K562 (cell line): ENCODE results near the gene PPM1E. TPM values are rescaled to one million over a fixed set of nuclear protein-coding genes. Genes with fewer than 3 reads are reported as not detected.

ENCODE experiments used
- ATAC-seq: fragments of 200-7000 bp; cut with Tn5 transposase; 3 replicates; pipeline ENCODE4 v1.9.1; 2020; ENCODE audit warnings: moderate library complexity
- BruUV-seq: library from RNA; stranded (reverse); fragments of 400-500 nt; replicated peaks from 2 replicates; lab custom pipeline; 2021; lab: Mats Ljungman, UMichigan
- CTCF ChIA-PET: fragments of 300-600 bp; formaldehyde crosslinking; extraction: SDS; loops from one replicate; lab custom pipeline; 2021; ENCODE audit warnings: low intra/inter-chr PET ratio; lab: Yijun Ruan, JAX
- POLR2A ChIA-PET: fragments of 300-600, 350-650 bp; sonication (Branson Sonifier 250); formaldehyde crosslinking; extraction: SDS; loops from one replicate; lab custom pipeline; 2021; ENCODE audit warnings: antibody characterized with exemption, inconsistent platforms; lab: Yijun Ruan, JAX
- DNase-seq, 4 experiments: peaks; one replicate each; pipeline versions ENCODE4 v3.0.0 to v3.0.0-alpha.2; 2011 to 2018; ENCODE audit warnings: low spot score in 3 of 4, mixed read lengths in 3 of 4; ENCODE audit errors: extremely low read depth in 1 of 4
- FAIRE-seq: peaks from 2 replicates; lab custom pipeline; 2011; peaks lifted over from hg19 to GRCh38; lab: Jason Lieb, UNC
- H2AFZ ChIP-seq: 2 replicates; pipeline ENCODE4 v1.6.0; 2011; ENCODE audit warnings: low read depth, low read length, control low read depth, inconsistent platforms
- H3K27ac ChIP-seq: fragments of 200-600 bp; 3 replicates; pipeline ENCODE4 v1.8.0; 2011; ENCODE audit warnings: low read depth, mild to moderate bottlenecking, control low read depth, inconsistent platforms, low read length, moderate library complexity, mixed read lengths; ENCODE audit errors: extremely low read depth
- H3K27me3 ChIP-seq, 2 experiments: fragments of 300-600 bp in 1 of 2; 2 replicates in 1 of 2; 3 replicates in 1 of 2; pipeline versions ENCODE4 v1.6.0 to v1.8.0; 2011; ENCODE audit warnings: inconsistent platforms in 2 of 2, low read length in 2 of 2, mild to moderate bottlenecking in 1 of 2, mixed read lengths in 1 of 2, moderate library complexity in 1 of 2; ENCODE audit not compliant: control insufficient read depth in 2 of 2, insufficient read depth in 2 of 2
- H3K36me3 ChIP-seq: fragments of 300-600 bp; 3 replicates; pipeline ENCODE4 v1.8.0; 2011; ENCODE audit warnings: mild to moderate bottlenecking, low read length, inconsistent platforms; ENCODE audit not compliant: control insufficient read depth, insufficient read depth
- H3K4me1 ChIP-seq, 2 experiments: fragments of 200-600 bp in 1 of 2; replicated peaks in 1 of 2; 2 replicates in 1 of 2; 3 replicates in 1 of 2; pipeline versions ENCODE4 v1.5.1 to v1.8.0; 2011; ENCODE audit warnings: inconsistent platforms in 2 of 2, low read length in 2 of 2, mild to moderate bottlenecking in 1 of 2, mixed read lengths in 1 of 2, moderate library complexity in 1 of 2; ENCODE audit not compliant: control insufficient read depth in 2 of 2, insufficient read depth in 2 of 2
- H3K4me2 ChIP-seq: 2 replicates; pipeline ENCODE4 v1.6.1; 2011; ENCODE audit warnings: low read length, control low read depth, inconsistent platforms, mixed read lengths; ENCODE audit not compliant: insufficient read depth
- H3K4me3 ChIP-seq: fragments of 200-600 bp; sonication (generic), shearing (Covaris generic); 2 replicates; pipeline ENCODE4 v1.5.1; 2016; ENCODE audit warnings: control low read depth, inconsistent platforms
- H3K79me2 ChIP-seq: fragments of 200-600 bp; 3 replicates; pipeline ENCODE4 v1.8.0; 2011; ENCODE audit warnings: low read length, inconsistent platforms; ENCODE audit not compliant: control insufficient read depth, insufficient read depth
- H3K9ac ChIP-seq, 2 experiments: 2 replicates each; pipeline versions ENCODE4 v1.6.0 to v1.6.1; 2011; ENCODE audit warnings: low read depth in 2 of 2, low read length in 2 of 2, control low read depth in 1 of 2, inconsistent platforms in 1 of 2, mild to moderate bottlenecking in 1 of 2, mixed read lengths in 1 of 2; ENCODE audit not compliant: insufficient read depth in 1 of 2
- H3K9me1 ChIP-seq: one replicate; pipeline ENCODE4 v1.6.0; 2011; ENCODE audit warnings: inconsistent platforms, mild to moderate bottlenecking, low read length, moderate library complexity; ENCODE audit not compliant: control insufficient read depth, insufficient read depth
- H3K9me3 ChIP-seq: replicated peaks from 2 replicates; pipeline ENCODE4 v1.5.1; 2011; ENCODE audit warnings: low read depth, low read length, inconsistent platforms; ENCODE audit not compliant: control insufficient read depth, insufficient read depth
- H4K20me1 ChIP-seq: replicated peaks from 2 replicates; pipeline ENCODE4 v1.6.1; 2011; ENCODE audit warnings: low read length, inconsistent platforms, mixed read lengths; ENCODE audit not compliant: control insufficient read depth, insufficient read depth
- ZNF766 ChIP-seq: fragments of 200-800 bp; sonication (Bioruptor generic); conservative IDR thresholded peaks from 2 replicates; pipeline ENCODE4 v1.6.1; 2016; ENCODE audit warnings: missing genetic modification characterization, missing compliant biosample characterization
- WGBS: fragments of 100-300 bp; shearing (Covaris generic); methylation state at CpG from one replicate; pipeline ENCODE4 v1.1.6; 2016; ENCODE audit warnings: low coverage, mixed read lengths; ENCODE audit not compliant: insufficient coverage; ENCODE audit errors: missing lambda C conversion rate; 5-methylcytosine and 5-hydroxymethylcytosine counted together
- in situ Hi-C: fragments of 300-500 bp; cut with MboI; formaldehyde crosslinking; loops from 4 replicates; pipeline ENCODE4 v1.15.0; 2018; ENCODE audit warnings: inconsistent platforms, mixed read lengths
- intact Hi-C: fragments of 100-400 bp; cut with micrococcal nuclease; formaldehyde crosslinking; loops from 2 replicates; pipeline ENCODE4 v1.14.2; 2022
- polyA plus RNA-seq, 8 experiments: library from polyadenylated mRNA; depleted of rRNA in 4 of 8; stranded (reverse) in 5 of 8; unstranded in 3 of 8; fragments of >200 nt; fragmentation: Nextera tagmentation in 2 of 8; fragmentation: Illumina TruSeq in 1 of 8; extraction: Ambion mirVana in 2 of 8; extraction: Trizol in 1 of 8; gene quantifications; 2 replicates each; pipeline versions ENCODE4 v1.2.1 to v1.2.3, GENCODE V29; 2011 to 2014; ENCODE audit warnings: inconsistent platforms in 1 of 8, missing spikeins in 1 of 8
- total RNA-seq, 7 experiments: library from RNA; depleted of rRNA in 6 of 7; stranded (reverse); fragments of >200 nt in 6 of 7; fragmentation: Illumina TruSeq in 2 of 7; extraction: Trizol in 2 of 7; gene quantifications; 2 replicates each; pipeline versions ENCODE4 v1.2.1 to v1.2.3, GENCODE V29; 2011 to 2021; ENCODE audit warnings: low replicate concordance in 1 of 7
- TF ChIP-seq, protein P1 (sequence below), 3 experiments: fragments of 200-800 bp in 1 of 3; fragments of 250-450 bp in 1 of 3; fragments of 450-650 bp in 1 of 3; sonication (Bioruptor Pico) in 1 of 3; sonication (Bioruptor generic) in 1 of 3; formaldehyde crosslinking in 1 of 3; IDR thresholded peaks; 2 replicates each; pipeline versions ENCODE4 v1.6.1 to v1.8.0; 2016 to 2022; ENCODE audit warnings: mild to moderate bottlenecking in 2 of 3, missing genetic modification characterization in 2 of 3, missing compliant biosample characterization in 1 of 3, moderate library complexity in 1 of 3

PPM1E gene
- total and polyA plus RNA-seq, 9 of the 15 experiments (the other 6 are each of a cell fraction or from before 2014, with no cell fraction given): 1.0 to 5.7 (median 4.7) TPM

DNA sequence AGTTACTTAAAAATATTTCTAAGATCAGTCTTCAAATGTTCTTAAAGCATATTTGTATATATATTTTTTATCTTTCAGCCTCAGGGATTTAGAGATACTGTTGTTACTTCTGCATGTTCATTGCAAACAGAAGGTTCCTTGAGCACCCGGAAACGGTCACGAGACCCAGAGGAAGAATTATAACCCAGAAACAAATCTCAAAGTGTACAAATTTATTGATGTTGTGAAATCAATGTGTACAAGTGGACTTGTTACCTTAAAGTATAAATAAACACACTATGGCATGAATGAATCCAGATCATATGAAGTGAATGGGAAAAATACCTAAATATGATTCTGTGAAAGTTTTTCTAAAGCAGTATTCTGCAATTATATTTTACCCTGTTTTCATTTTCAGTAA, 21.6 kb upstream of the PPM1E start:
- DNase-seq: no peak
- H3K79me2 ChIP-seq: no peaks in the 10 kb centered on the region

More for the DNA sequence above, 21.6 kb upstream of the PPM1E start:
- no peaks in the 10 kb centered on the region for H3K9me3 ChIP-seq
- WGBS: 93% methylated on average over 3 of the region's 3 CpGs
- ChIA-PET CTCF (no interaction called here), POLR2A (interaction anchor here (1.1 to 1.3 kb wide), 2 partner anchors 16 to 36 kb away, joined by 3 read pairs; no protein-coding TSS in a partner anchor)
- intact Hi-C loops (no loop called here), in situ Hi-C loops (no loop called here)
- H3K9me1 ChIP-seq: no peaks in the 10 kb centered on the region
- no peak overlapping the region for H2AFZ ChIP-seq
- peaks cover 11% of the 10 kb centered on the region; the same call in 1 of the 3 replicates for H3K36me3 ChIP-seq
- TF ChIP-seq ZNF766: no peak
- TF ChIP-seq, protein P1, sequence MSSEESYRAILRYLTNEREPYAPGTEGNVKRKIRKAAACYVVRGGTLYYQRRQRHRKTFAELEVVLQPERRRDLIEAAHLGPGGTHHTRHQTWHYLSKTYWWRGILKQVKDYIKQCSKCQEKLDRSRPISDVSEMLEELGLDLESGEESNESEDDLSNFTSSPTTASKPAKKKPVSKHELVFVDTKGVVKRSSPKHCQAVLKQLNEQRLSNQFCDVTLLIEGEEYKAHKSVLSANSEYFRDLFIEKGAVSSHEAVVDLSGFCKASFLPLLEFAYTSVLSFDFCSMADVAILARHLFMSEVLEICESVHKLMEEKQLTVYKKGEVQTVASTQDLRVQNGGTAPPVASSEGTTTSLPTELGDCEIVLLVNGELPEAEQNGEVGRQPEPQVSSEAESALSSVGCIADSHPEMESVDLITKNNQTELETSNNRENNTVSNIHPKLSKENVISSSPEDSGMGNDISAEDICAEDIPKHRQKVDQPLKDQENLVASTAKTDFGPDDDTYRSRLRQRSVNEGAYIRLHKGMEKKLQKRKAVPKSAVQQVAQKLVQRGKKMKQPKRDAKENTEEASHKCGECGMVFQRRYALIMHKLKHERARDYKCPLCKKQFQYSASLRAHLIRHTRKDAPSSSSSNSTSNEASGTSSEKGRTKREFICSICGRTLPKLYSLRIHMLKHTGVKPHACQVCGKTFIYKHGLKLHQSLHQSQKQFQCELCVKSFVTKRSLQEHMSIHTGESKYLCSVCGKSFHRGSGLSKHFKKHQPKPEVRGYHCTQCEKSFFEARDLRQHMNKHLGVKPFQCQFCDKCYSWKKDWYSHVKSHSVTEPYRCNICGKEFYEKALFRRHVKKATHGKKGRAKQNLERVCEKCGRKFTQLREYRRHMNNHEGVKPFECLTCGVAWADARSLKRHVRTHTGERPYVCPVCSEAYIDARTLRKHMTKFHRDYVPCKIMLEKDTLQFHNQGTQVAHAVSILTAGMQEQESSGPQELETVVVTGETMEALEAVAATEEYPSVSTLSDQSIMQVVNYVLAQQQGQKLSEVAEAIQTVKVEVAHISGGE (CRISPR knock-in tag; IDR thresholded peaks at IDR 0.05): peak in 1 of 3 experiments; percentile 62; a peak in 1 of 6 replicates
- no peaks in the 10 kb centered on the region for H3K27me3 ChIP-seq
- no peak for FAIRE-seq
- no peaks in the 10 kb centered on the region for H4K20me1 ChIP-seq
- no peaks in the 10 kb centered on the region for H3K4me1 ChIP-seq
- no peak overlapping the region for H3K4me2 ChIP-seq
- H3K4me3 ChIP-seq: no peak overlapping the region
- BruUV-seq: no TSS peak
- no peak overlapping the region for H3K9ac ChIP-seq
- no peak overlapping the region for H3K27ac ChIP-seq
- no peak for ATAC-seq
